Mucosa of stomach (tissue), 1 donor: ENCODE measurements around the gene RAB5A.
"Not testable (repeated sequence)": the region's sequence is repeated elsewhere in the genome, so short reads cannot be mapped to it uniquely, and the experiment has no call there.

Experiments
- H3K27me3 ChIP-seq: one replicate; pipeline ENCODE4 v1.7.0; 2013; ENCODE audit warnings: mild to moderate bottlenecking, low read length; ENCODE audit not compliant: control insufficient read depth, insufficient read depth
- H3K36me3 ChIP-seq: one replicate; pipeline ENCODE4 v1.7.0; 2013; ENCODE audit warnings: low read length; ENCODE audit not compliant: control insufficient read depth, insufficient read depth
- H3K4me1 ChIP-seq: one replicate; pipeline ENCODE4 v1.7.0; 2013; ENCODE audit warnings: mild to moderate bottlenecking, low read length; ENCODE audit not compliant: control insufficient read depth, insufficient read depth
- H3K4me3 ChIP-seq: one replicate; pipeline ENCODE4 v1.7.0; 2013; ENCODE audit warnings: low read length
- H3K9ac ChIP-seq: one replicate; pipeline ENCODE4 v1.7.0; 2013; ENCODE audit warnings: mild to moderate bottlenecking, low read length, moderate library complexity
- H3K9me3 ChIP-seq: one replicate; pipeline ENCODE4 v1.7.0; 2013; ENCODE audit warnings: mild to moderate bottlenecking, low read length, moderate library complexity; ENCODE audit not compliant: control insufficient read depth
- donor health status: Pancreatic carcinoma.

Gene RAB5A

DNA sequence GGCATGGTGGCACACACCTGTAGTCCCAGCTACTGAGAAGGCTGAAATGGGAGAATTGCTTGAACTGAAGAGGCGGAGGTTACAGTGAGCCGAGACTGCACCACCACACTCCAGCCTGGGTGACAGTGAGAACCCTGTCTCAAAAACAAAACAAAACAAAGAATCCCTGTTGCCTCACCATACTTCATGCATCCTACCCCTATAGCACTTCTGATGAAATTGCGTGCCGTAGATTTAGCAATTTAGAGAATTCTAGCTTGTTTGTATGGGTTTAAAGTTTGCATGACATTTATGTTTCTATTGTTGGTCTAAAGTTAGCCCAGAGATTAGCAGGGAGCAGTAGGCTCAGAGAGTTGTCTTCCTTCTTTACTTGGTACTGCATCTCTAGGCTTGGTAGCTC is 7.8 kb downstream of the RAB5A start:
- H3K36me3 ChIP-seq: no peaks in the 10 kb centered on the region
- H3K27me3 ChIP-seq: no peaks in the 10 kb centered on the region
- peaks cover 9% of the 10 kb centered on the region for H3K4me1 ChIP-seq
- H3K9ac ChIP-seq: no peak overlapping the region
- no peak overlapping the region for H3K4me3 ChIP-seq
- H3K9me3 ChIP-seq: no peaks in the 10 kb centered on the region

- H3K4me1 ChIP-seq, H3K9ac ChIP-seq, H3K36me3 ChIP-seq, H3K4me3 ChIP-seq, H3K9me3 ChIP-seq, H3K27me3 ChIP-seq: not testable (repeated sequence)
Observed at GRCh38 chr3:19957354-19957753, 10.5 kb downstream of the RAB5A start.

- no peaks in the 10 kb centered on the region for H3K4me1 ChIP-seq
- H3K4me3 ChIP-seq: no peak overlapping the region
- no peaks in the 10 kb centered on the region for H3K9me3 ChIP-seq
- no peak overlapping the region for H3K9ac ChIP-seq
- no peaks in the 10 kb centered on the region for H3K36me3 ChIP-seq
- no peaks in the 10 kb centered on the region for H3K27me3 ChIP-seq
Observed at GRCh38 chr3:19959505-19959904, 12.6 kb downstream of the RAB5A start.

DNA sequence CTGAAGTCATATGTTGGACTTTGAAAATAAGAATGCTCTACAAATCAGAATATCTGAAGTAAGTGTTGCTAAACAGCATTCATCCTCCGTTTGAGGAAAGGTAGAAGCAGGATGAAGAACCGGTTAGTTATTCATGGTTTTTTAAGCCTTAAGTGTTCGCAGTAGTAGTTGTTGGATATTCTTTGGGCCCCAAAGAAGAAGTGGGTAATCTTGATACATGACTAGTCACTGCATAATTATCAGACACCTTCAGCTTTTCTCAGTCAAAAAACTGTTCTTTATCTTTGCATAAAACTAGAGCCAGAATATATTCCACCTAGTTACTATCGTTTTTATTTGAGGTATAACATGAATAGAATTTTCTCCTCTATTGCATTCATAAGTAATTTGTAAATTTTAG is 13.8 kb downstream of the RAB5A start:
- no peak overlapping the region for H3K9ac ChIP-seq
- H3K27me3 ChIP-seq: no peaks in the 10 kb centered on the region
- no peaks in the 10 kb centered on the region for H3K9me3 ChIP-seq
- H3K36me3 ChIP-seq: no peaks in the 10 kb centered on the region
- no peaks in the 10 kb centered on the region for H3K4me1 ChIP-seq
- H3K4me3 ChIP-seq: no peak overlapping the region

- no peaks in the 10 kb centered on the region for H3K4me1 ChIP-seq
- no peaks in the 10 kb centered on the region for H3K9me3 ChIP-seq
- no peak overlapping the region for H3K9ac ChIP-seq
- no peaks in the 10 kb centered on the region for H3K36me3 ChIP-seq
- no peak overlapping the region for H3K4me3 ChIP-seq
- no peaks in the 10 kb centered on the region for H3K27me3 ChIP-seq
Observed at GRCh38 chr3:19961960-19962359, 15.1 kb downstream of the RAB5A start.

DNA sequence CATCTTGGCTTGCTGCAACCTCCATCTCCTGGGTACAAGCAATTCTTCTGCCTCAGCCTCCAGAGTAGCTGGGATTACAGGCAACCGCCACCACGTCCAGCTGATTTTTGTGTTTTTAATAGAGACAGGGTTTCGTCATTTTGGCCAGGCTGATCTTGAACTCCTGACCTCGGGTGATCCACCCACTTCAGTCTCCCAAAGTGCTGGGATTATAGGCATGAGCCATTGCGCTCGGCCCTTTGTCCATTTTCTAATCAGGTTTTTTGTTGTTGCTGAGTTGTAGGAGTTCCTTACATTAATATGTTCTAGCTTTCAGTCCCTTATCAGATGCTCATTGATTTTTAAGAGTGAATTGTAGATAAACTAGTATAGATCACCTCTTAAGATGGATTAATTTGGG is 20.3 kb downstream of the RAB5A start:
- H3K9me3 ChIP-seq: no peaks in the 10 kb centered on the region
- peaks cover 6% of the 10 kb centered on the region for H3K4me1 ChIP-seq
- H3K4me3 ChIP-seq: no peak overlapping the region
- no peaks in the 10 kb centered on the region for H3K36me3 ChIP-seq
- H3K27me3 ChIP-seq: no peaks in the 10 kb centered on the region
- no peak overlapping the region for H3K9ac ChIP-seq

GRCh38 chr3:19967812-19968211 is 20.9 kb downstream of the RAB5A start:
- Histone ChIP-seq H3K4me1 (peaks cover 6% of the 10 kb centered on the region), H3K4me3 (no peak overlapping the region), H3K36me3 (no peaks in the 10 kb centered on the region), H3K9me3 (no peaks in the 10 kb centered on the region), H3K27me3 (no peaks in the 10 kb centered on the region), H3K9ac (no peak overlapping the region)

GRCh38 chr3:19970327-19970726 is 23.4 kb downstream of the RAB5A start:
- Histone ChIP-seq H3K4me1 (peaks cover 6% of the 10 kb centered on the region), H3K9me3 (no peaks in the 10 kb centered on the region), H3K9ac (no peak overlapping the region), H3K36me3 (no peaks in the 10 kb centered on the region), H3K27me3 (no peaks in the 10 kb centered on the region), H3K4me3 (no peak overlapping the region)

- Histone ChIP-seq H3K9me3 (no peaks in the 10 kb centered on the region), H3K36me3 (no peaks in the 10 kb centered on the region), H3K9ac (no peak overlapping the region), H3K4me1 (peaks cover 6% of the 10 kb centered on the region), H3K27me3 (no peaks in the 10 kb centered on the region), H3K4me3 (no peak overlapping the region)
Observed at GRCh38 chr3:19972054-19972453, 25.2 kb downstream of the RAB5A start.

DNA sequence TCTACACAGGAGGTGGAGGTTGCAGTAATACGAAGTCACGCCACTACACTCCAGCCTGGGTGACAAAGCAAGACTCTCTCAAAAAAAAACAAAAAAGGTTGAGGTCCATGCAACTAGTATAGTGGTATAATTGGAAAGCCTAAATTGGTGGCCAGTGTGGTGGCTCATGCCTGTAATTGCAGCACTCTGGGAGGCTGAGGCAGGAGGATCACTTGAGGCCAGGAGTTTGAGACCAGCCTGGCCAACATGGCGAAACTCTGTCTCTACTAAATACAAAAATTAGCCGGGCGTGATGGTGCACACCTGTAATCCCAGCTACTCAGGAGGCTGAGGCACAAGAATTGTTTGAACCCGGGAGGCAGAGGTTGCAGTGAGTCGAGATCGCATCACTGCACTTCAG is 42.0 kb downstream of the RAB5A start:
- not testable (repeated sequence) for H3K9ac ChIP-seq, H3K36me3 ChIP-seq, H3K9me3 ChIP-seq, H3K4me1 ChIP-seq, H3K4me3 ChIP-seq, H3K27me3 ChIP-seq

DNA sequence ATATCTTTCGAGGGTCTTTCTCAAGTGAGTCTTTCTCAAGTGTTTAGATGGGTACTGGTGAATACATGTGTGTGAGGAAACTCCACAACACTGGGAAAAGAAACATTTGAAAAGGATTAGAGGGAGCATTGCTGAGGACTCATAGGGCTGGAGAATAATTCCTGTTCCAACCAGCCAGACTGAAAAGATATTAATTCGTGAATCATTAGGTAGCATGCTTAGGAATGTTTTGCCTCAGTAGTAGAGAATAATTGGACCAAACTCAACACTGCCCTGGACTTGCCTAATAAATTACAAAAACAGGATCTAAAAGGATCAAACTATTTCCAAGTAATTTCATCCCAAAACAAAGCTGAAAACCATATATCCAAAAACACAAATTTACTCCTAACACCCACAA is 47.9 kb downstream of the RAB5A start:
- Histone ChIP-seq H3K9ac (no peak overlapping the region), H3K36me3 (no peaks in the 10 kb centered on the region), H3K4me3 (no peak overlapping the region), H3K27me3 (no peaks in the 10 kb centered on the region), H3K4me1 (no peaks in the 10 kb centered on the region), H3K9me3 (no peaks in the 10 kb centered on the region)

DNA sequence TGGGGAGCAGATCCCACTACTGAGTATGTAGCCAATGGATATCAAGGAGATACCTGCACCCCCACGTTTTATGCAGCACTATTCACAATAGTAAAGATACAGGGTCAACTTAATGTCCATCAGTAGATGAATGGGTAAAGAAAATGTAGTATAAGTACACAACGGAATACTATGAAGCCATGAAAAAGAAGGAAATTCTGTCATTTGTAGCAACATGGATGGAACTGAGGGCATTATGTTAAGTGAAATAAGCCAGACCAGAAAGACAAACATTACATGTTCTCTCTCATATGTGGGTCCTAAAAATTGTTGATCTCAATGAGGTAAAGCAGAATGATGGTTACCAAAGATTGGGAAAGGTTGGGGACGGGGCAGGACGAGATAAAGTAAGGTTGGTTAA is 50.6 kb downstream of the RAB5A start:
- H3K4me1 ChIP-seq: no peaks in the 10 kb centered on the region
- no peaks in the 10 kb centered on the region for H3K36me3 ChIP-seq
- H3K27me3 ChIP-seq: no peaks in the 10 kb centered on the region
- H3K9me3 ChIP-seq: no peaks in the 10 kb centered on the region
- no peak overlapping the region for H3K4me3 ChIP-seq
- H3K9ac ChIP-seq: no peak overlapping the region

DNA sequence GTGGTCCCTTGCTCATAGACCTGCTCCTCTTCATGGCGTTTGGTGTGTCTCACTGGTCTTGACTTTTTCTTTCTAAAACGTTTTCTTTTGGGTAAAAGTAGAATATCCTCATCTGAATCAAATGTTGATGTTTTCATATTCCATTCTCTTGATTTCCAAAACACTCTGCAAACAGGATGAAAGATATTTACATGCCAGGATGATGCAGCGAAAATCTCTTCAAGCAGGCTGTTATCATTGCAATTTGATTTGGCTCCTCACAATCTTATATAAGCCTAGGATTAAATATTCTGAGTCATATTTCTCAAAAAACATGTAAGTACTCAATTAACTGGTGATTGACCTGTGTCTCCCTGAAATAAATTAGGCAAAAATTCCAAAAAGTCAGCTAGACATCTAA is 55.0 kb downstream of the RAB5A start:
- H3K4me3 ChIP-seq: no peak overlapping the region
- H3K27me3 ChIP-seq: no peaks in the 10 kb centered on the region
- H3K9me3 ChIP-seq: no peaks in the 10 kb centered on the region
- no peak overlapping the region for H3K9ac ChIP-seq
- no peaks in the 10 kb centered on the region for H3K4me1 ChIP-seq
- H3K36me3 ChIP-seq: no peaks in the 10 kb centered on the region
